ENCODE data around the gene SIL1. TPM values are rescaled to one million over a fixed set of nuclear protein-coding genes. Genes with fewer than 3 reads are reported as not detected.

Gene SIL1
- total RNA-seq, 2 experiments from 2014 or later: 26.3 to 27.2 TPM

DNA sequence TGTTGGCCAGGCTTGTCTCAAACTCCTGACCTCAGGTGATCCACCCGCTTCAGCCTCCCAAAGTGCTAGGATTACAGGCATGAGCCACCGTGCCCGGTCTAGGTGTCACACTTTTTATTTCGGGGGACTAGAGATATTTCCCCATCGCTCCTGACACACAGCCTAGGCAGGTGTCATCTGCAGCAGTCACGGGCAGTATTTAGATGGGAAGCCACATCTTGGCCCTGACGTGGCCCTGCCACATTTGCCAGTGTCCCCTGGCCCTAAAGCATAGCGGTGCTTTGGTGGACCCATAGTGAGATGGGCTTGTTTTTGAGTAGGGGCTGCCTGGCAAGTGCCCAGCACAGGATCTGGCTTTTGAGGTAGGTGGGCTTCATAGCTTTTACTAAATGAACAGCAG lies 278.0 kb downstream of the SIL1 start:
- ChIA-PET POLR2A (interaction anchor here (0.6 kb wide), 1 partner anchor 223 kb away, joined by 3 read pairs; no protein-coding TSS in a partner anchor), CTCF (interaction anchor here (0.6 kb wide), 1 partner anchor 120 kb away, joined by 4 read pairs; no protein-coding TSS in a partner anchor)

DNA sequence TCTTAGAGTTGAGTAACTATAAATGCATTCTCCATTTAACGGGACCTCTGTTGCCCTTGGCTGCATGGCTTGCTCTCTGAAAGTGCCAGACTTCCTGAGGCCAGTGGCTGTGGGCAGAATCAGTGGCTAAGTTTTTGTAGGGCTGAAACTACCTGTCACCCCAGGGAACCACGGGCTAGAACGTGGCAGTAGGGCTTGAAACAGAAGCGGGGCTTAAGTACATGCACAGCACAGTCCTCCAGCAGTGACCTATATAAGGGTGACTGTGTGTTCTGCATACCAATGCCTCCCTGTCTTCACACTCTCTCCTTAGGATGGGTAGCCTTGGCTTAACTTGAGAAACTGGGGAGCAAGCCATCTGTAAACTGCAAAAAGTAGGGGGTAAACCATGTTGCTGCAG lies 279.5 kb downstream of the SIL1 start:
- ChIA-PET CTCF (no interaction called here), POLR2A (no interaction called here)

DNA sequence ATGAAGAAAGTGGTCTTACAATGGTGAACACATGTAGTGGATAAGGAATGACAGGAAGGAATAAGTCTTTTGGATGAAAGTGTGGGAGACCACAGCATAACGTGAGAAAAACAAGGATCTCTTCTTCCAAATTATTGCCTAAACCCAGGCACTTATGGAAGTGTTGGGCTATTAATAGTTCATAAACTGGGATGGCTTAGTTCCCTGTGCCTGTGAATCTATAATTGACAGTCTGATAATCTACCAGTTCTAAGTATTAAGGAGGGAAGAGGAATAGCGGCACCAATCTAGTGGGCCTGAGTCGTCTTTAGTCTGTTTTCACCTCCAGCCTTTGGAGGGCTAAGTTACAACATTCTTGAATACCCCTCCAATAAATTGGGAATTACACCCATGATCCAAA lies 283.8 kb downstream of the SIL1 start:
- POLR2A ChIA-PET: no interaction called here

DNA sequence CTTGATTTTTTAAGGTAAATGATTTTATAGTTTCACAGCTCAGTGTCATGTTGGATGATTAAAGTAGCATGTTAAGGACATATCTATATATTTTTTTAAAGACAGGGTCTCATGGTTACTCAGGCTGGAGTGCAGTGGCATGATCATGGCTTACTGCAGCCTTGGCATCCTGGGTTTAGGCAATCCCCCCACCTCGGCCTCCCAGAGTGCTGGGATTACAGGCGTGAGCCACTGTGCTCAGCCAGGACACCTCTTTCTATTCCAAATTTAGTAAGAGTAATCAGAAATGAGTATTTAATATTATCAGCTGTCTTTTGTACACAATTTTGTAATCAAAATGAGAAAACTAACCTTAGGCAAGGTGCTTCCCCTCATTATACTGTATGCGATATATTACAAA lies 284.4 kb downstream of the SIL1 start:
- ChIA-PET CTCF (interaction anchor here (0.5 kb wide), 1 partner anchor 802 kb away, joined by 5 read pairs; no protein-coding TSS in a partner anchor), POLR2A (no interaction called here)

More for the DNA sequence above, 283.8 kb downstream of the SIL1 start:
- CTCF ChIA-PET: no interaction called here

DNA sequence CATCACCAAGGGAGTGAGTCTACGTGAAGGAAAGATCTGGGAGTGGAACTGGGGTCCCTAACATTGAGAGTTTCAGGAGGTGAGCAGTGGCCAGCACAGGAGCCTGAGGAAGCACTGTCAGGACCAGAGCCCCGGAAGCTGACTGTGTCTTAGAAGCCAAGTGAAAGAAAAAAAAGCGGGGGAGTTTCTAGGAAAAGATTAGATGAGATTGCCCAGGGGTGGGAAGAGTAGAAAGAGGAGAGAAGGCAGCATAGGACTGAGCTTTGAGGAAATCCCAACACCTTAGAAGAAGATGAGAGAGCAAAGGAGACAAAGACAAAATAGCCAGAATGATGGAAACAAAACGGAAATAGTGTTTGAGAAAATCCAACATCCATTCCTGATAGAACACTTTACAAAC lies 286.1 kb downstream of the SIL1 start:
- CTCF ChIA-PET: no interaction called here
- POLR2A ChIA-PET: no interaction called here

DNA sequence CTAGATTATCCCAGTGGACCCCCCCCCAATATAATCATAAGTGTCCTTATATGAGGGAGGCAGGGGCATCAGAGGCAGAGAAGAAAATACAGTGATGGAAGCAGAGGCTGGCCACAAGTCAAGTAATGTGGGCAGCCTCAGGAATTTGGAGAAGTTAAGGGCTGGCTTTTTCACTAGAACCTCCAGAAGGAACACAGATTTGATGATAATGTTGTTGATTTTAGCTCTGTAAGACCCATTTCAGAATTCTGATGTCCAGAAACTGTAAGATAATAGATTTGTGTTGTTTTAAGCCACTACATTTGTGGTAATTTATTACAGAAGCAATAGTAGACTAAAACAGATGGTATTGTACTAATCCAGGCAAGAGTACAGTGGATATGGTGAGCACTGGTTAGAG lies 286.7 kb downstream of the SIL1 start:
- ChIA-PET CTCF (no interaction called here), POLR2A (no interaction called here)

DNA sequence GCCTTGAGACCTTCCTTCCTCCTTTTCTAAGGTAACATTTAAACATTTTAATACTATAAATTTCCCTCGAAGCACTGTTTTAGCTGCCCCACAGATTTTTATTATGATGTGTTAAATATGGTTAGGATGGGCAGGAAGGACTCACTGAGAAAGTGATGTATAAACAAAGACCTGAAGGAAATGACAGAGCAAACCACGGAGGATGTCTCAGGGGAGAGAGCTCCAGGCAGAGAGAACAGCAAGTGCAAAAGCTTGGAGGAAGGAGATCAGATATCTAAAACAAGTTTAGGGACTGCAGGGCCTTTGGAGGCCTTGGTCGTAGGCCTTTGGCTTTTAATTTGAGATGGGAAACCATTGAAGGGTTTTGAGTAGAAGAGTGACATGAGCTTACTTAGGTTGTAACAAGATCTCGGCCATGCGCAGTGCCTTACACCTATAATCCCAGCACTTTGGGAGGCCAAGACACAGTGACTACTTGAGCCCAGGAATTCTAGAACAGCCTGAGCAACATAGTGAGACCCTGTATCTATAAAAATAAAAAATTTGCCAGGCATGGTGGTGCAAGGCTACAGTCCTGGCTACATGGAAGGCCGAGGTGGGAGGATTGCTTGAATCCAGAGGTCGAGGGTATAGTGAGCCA lies 287.5 kb downstream of the SIL1 start:
- CTCF ChIA-PET: interaction anchor here (0.7 kb wide), 2 partner anchors 21 to 122 kb away, joined by 4 to 5 read pairs; no protein-coding TSS in a partner anchor
- POLR2A ChIA-PET: no interaction called here

DNA sequence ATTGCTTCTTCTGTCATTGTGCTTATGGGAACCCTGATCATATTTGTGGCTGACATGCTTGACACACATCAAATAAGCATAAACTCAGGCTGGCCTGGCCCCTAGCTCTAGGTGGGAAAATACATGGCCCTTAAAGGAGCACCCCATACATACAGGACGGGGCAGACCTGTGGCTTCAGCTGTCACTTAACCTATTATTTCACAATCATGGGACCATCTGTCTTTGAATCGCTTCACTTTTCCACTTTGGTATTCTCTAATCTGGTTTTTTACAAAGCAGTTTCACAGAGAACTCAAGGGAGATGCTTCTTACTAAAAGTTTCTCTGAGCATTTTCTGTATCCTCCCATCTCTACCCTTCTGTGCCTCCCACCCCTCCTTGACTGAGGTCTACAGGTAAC lies 288.4 kb downstream of the SIL1 start:
- POLR2A ChIA-PET: no interaction called here

DNA sequence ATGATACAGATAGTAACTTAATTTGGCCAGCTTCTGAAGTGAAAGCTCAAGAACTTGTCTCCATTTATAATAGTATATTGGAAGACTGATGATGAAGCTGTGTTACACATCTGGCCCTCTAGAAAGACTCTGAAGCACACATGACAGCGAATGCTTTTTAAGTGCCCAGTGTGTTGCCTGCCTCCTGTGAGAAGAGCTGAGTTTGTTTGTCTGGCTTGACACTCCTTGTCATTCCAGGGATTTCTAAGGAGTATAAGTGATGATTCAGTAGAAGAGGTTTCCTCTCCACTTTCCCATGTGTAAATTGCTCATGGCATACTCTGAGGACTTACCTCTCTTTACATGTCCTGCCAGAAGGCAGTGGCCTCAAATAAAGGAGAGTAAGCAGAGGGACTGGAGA lies 292.6 kb downstream of the SIL1 start:
- POLR2A ChIA-PET: no interaction called here
- CTCF ChIA-PET: no interaction called here

More for the DNA sequence above, 288.4 kb downstream of the SIL1 start:
- CTCF ChIA-PET: no interaction called here

DNA sequence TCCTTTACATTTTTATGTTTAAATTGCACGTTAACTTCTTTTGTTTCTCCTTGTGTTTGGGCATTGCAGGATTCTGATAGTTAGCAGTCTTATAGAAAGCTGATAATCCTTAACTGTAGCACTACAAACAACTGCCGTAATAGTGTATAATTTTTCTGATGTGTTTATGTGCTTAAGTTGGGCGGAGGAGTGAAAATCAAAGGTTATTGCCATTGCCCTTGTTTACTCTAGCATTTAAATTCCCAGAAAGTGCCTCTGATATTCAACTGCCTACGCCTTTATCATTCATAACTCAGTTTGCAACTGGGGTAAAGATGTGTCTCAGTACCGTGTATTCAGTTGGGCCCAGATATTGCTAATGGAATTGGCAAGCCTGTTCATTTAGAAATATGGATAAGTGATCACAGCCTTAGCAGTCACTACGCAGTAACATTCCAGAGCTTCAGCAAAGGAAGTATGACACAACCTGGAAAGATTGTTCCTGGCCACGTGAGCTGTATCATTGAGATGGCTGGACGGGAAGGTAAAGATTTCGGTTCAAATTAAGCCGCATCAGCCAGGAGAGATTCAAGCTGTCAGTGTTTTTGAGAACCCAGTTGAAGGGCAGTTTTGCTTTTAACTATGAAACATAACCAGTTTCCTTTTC lies 294.9 kb downstream of the SIL1 start:
- ChIA-PET CTCF (no interaction called here), POLR2A (no interaction called here)

DNA sequence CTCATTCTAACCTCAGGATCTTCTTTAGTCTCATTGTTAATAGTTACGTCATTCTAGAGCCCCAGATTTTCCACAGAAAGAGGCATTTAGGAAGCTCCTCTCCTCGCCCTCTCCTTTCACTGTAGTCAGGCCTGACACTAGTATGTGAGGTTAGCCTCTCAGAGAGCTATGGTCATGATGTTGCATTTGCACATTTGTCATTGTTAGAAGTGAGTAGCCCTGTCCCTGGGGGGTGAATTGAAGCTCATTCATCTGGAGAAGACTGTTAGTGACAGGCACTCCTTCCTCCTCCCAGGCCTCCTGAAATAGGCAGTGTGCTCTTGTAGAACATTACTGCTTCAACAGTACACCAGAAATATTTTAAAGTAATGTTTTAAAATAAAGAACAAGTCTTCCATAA lies 296.5 kb downstream of the SIL1 start:
- ChIA-PET CTCF (no interaction called here), POLR2A (no interaction called here)

DNA sequence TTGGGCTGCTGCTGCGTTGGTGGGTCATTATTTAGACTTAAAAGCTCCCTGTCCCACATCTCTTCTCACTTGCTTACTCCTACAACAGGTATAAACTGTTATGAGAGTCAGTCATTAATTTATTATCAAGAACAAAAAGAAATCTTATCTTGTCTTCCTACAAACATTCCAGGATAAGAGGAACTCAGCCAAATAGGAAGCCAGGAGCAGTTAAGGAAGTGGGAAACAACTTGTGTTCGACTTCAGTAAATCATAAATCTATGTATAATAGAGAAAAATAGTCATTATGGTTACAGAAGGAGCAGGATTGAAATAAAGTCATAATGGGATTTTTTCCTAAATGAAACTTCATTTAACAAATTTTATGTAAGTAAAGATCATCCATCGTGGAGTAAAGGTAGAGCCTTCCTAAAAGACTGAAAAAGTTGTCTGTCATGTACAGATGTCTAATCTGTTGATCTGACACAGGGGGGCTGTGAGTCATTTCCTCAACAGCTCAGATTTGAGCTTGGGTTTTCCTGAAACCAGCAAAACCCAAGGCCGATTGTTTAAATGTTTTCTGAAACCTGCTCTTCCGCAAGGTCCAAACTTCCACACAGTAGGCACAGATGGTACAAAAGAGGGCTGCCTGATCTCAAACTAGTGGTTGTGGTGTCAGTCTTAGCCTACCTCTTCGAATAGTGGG lies 297.7 kb downstream of the SIL1 start:
- CTCF ChIA-PET: no interaction called here
- POLR2A ChIA-PET: no interaction called here

DNA sequence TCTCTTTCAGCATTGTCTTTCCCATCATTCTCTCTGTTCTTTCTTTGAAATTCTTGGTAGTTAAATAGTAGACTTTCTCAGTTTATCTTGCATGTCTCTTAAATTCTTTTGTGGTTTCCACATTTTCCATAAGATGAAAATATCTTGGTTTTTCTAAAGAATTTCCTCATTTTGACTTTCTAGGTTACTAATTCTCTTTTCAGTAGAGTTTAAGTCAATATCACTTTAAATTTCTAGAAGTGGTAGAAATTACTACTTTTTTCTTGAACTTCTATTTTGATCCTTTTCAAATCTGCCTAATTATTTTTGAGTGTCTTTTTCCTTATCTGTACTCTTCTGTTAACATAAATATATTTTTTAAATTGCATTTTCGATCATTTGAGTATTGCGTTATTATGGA lies 299.4 kb downstream of the SIL1 start:
- POLR2A ChIA-PET: no interaction called here
- CTCF ChIA-PET: no interaction called here

DNA sequence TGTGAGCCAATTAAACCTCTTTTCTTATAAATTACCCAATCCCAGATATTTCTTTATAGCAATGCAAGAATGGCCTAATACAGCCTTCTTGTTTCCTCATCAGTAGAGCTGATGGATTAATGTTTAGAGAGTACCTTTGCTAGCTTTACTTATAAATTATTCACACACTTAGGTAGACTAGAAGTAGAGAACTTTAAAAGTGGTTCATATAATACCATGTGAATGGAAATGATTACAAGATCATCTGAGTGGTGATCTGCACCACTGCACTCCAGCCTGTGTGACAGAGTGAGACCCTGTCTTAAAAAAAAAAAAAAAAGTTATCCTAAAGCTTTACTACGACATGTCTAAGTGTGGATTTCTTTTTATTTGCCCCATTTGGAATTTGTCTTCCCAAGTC lies 299.9 kb downstream of the SIL1 start:
- CTCF ChIA-PET: no interaction called here
- POLR2A ChIA-PET: no interaction called here

Other genes with a start within 250 kb of the SIL1 start
- gene MATR3, start 95.4 kb upstream of the SIL1 start, total RNA-seq: 100 to 1,000 TPM; 170 to 210 TPM
- 10 to 100 TPM; 83.6 to 84.1 TPM for gene PAIP2, start 143.5 kb upstream of the SIL1 start, total RNA-seq
- under 1 TPM; 0.40 to 0.65 TPM for gene SLC23A1, start 184.9 kb upstream of the SIL1 start, total RNA-seq
- gene MZB1, start 191.5 kb upstream of the SIL1 start, total RNA-seq: 10 to 100 TPM; 16.0 to 20.2 TPM
- 1 to 10 TPM; 8.2 to 8.9 TPM for gene PROB1, start 196.7 kb upstream of the SIL1 start, total RNA-seq
- gene SPATA24, start 205.7 kb upstream of the SIL1 start, total RNA-seq: 1 to 10 TPM; 2.4 to 2.9 TPM
- gene DNAJC18, start 241.2 kb upstream of the SIL1 start, total RNA-seq: 10 to 100 TPM; 26.3 to 26.7 TPM

Measured in activated CD8-positive, alpha-beta memory T cell treated with anti-CD3 and anti-CD28 coated beads for 36 hours (primary cell).